T47D (cell line): ENCODE results near the gene SLC22A12.

ENCODE experiments used
- DNase-seq, 2 experiments: peaks; one replicate each; pipeline versions ENCODE4 v3.0.0 to v3.0.0-alpha.2; 2011 to 2012; ENCODE audit warnings: low read depth in 1 of 2, low spot score in 1 of 2
- JUND ChIP-seq: IDR thresholded peaks from 2 replicates; pipeline ENCODE4 v1.6.1; 2012; ENCODE audit warnings: low read depth
- in situ Hi-C: cut with HindIII; loops from 2 replicates; pipeline ENCODE4 v1.10.0; 2016; ENCODE audit warnings: low sequenced_read_pairs, low pct_unique_long_range_greater_than_20kb

SLC22A12 gene

GRCh38 chr11:64605656-64606585 lies 14.9 kb downstream of the SLC22A12 start:
- in situ Hi-C loops, result no loop called here
- no peak for TF ChIP-seq JUND
- DNase-seq, result no peak

- no peak for TF ChIP-seq JUND
- DNase-seq, result no peak
- in situ Hi-C loops, result no loop called here
Measured at GRCh38 chr11:64606796-64607380, 15.9 kb downstream of the SLC22A12 start.

- no peak for DNase-seq
- in situ Hi-C loops, result no loop called here
- TF ChIP-seq JUND, result no peak
Measured at GRCh38 chr11:64607381-64607985, 16.5 kb downstream of the SLC22A12 start.

DNA sequence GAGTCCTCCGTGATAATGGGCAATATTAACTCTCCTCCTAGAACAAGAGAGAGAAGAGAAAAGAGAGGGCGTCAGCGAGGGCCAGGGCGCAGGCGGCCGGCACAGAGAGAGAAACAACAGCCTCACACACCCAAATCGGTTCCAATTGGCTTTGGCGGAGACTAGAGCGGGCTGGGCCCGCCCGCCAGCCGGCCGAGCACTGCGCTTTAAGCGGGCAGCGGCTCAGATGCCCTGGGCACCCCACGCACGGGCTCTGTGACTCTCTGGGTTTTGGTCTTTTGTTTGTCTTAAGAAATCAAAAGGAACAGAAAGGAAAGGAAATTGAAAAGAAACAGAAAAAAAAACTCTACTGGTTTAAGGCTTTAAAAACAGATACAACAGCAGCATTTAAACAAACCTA lies 17.0 kb downstream of the SLC22A12 start:
- DNase-seq, result peak; percentile 21 to 84
- TF ChIP-seq JUND, result no peak
- in situ Hi-C loops, result no loop called here

- in situ Hi-C loops, result no loop called here
- no peak for TF ChIP-seq JUND
- no peak for DNase-seq
Measured at GRCh38 chr11:64608636-64609035, 17.6 kb downstream of the SLC22A12 start.

- in situ Hi-C loops, result no loop called here
- DNase-seq, result peak in 1 of 2 experiments; percentile 13
- TF ChIP-seq JUND, result no peak
Measured at GRCh38 chr11:64609436-64610047, 18.5 kb downstream of the SLC22A12 start.

GRCh38 chr11:64610596-64610995 lies 19.6 kb downstream of the SLC22A12 start:
- no peak for DNase-seq
- TF ChIP-seq JUND, result no peak
- in situ Hi-C loops, result no loop called here

- in situ Hi-C loops, result no loop called here
- no peak for TF ChIP-seq JUND
- no peak for DNase-seq
Measured at GRCh38 chr11:64611176-64611575, 20.2 kb downstream of the SLC22A12 start.

DNA sequence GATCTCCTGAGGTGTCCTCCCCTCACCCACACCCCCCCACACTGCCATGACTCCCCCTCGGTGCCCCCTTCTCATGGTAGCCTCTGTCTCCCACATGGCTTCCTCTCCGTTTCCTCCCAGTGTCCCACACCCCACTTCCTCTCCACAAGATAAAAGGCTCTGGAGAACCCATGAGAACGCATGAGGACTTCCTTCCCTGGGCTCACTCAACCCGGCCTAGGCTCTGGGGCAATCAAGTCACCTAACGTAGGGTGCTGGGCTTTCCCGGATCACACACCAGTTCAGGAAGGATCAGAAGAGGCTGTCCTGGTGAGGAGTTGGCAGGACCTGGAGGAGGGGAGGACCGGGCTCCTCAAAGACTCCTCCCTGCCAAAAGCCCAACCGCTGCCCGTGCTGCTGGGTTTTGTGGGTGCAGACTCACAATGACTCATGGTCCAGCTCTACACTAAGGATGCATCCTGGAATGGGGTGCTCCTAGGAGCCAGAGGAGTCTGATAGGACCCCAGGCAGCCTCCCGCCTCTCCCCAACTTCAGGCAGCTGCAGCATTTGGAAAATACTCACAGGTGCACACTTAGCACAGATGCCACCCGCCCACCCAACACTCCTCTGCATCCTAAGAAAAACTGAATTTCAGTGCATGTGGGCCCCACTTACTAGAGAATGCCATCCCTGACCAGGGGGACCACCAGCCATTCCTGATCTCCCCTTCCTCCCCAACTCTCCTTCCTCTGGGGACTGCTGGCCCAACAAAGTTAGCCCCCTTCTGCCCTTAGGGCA lies 21.0 kb downstream of the SLC22A12 start:
- TF ChIP-seq JUND, result no peak
- no peak for DNase-seq
- in situ Hi-C loops, result no loop called here

DNA sequence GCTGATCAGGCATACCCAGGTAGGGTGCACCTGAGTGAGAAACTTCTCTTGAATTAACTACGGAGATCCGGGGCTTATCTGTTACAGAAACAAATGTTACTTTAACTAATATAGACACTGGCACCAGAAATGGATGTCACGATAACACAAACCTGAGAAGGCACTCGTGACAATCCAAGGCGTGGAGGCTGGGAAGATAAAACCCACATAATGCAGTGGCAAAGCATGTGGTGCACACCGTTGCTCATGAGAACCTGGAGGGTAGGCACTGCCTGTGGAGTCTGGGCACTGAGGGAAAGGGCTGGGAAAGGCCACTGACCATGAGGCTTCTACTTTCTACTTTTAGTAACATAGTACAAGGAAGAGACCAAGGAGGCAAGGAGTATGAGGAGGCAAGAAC lies 22.6 kb downstream of the SLC22A12 start:
- DNase-seq, result no peak
- TF ChIP-seq JUND, result no peak
- in situ Hi-C loops, result no loop called here

DNA sequence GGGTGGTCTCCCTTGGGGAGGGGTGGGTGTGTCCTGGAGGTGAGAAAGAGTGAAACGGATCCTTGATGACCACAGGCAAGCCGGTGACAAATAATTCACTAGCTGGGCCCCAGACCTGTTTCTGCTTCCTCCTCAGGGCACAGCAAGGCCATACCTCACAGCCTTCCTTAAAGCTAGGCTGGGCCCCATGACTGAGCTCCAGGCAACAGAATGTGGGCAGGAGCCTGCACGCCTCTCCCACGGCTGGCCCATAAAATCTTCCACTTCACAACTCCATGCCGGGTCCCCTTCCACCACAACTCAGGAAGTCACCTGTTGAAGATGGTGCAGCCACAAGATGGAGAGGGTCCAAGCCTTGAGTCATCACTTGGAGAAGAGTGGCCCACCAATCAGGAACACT lies 23.9 kb downstream of the SLC22A12 start:
- in situ Hi-C loops, result no loop called here
- no peak for TF ChIP-seq JUND
- DNase-seq, result no peak

- in situ Hi-C loops, result no loop called here
- TF ChIP-seq JUND, result no peak
Measured at GRCh38 chr11:64616817-64617216, 25.8 kb downstream of the SLC22A12 start.

More at GRCh38 chr11:64616817-64617216, 25.8 kb downstream of the SLC22A12 start:
- DNase-seq, result no peak
